Measurements from ENCODE around the gene NME3.

NME3 gene

GRCh38 chr16:1779741-1780676, 8.7 kb upstream of the NME3 start:
- DNase-seq: no peak

- no peak for DNase-seq
Observed at GRCh38 chr16:1779234-1779701, 7.9 kb upstream of the NME3 start.

- DNase-seq: no peak
Observed at GRCh38 chr16:1778200-1779179, 7.1 kb upstream of the NME3 start.

- no peak for DNase-seq
Observed at GRCh38 chr16:1777375-1778199, 6.2 kb upstream of the NME3 start.

GRCh38 chr16:1776991-1777374, 5.6 kb upstream of the NME3 start:
- DNase-seq: no peak

- no peak for DNase-seq
Observed at GRCh38 chr16:1776672-1776955, 5.3 kb upstream of the NME3 start.

- DNase-seq: no peak
Observed at GRCh38 chr16:1775846-1776671, 4.7 kb upstream of the NME3 start.

GRCh38 chr16:1775006-1775845, 3.9 kb upstream of the NME3 start:
- no peak for DNase-seq

GRCh38 chr16:1774448-1774780, 3.1 kb upstream of the NME3 start:
- no peak for DNase-seq

GRCh38 chr16:1773703-1774447, 2.5 kb upstream of the NME3 start:
- DNase-seq: no peak

- DNase-seq: peak; percentile 85
Observed at GRCh38 chr16:1772908-1773702, 1.8 kb upstream of the NME3 start, which contains the start of gene MRPS34. MRPS34 (minus strand) TSS chr16:1773134; CDS start chr16:1773119, 15 bp downstream.

GRCh38 chr16:1772362-1772907, 1.1 kb upstream of the NME3 start, which contains the start of gene EME2:
EME2 (plus strand) TSS chr16:1772810; CDS start chr16:1773228, 418 bp downstream.
- DNase-seq: peak; percentile 33

- no peak for DNase-seq
Observed at GRCh38 chr16:1771864-1772361, 570 bp upstream of the NME3 start.

- DNase-seq: peak; percentile 64
Observed at GRCh38 chr16:1770328-1771187, 785 bp downstream of the NME3 start.

GRCh38 chr16:1769402-1770300, 1.7 kb downstream of the NME3 start:
- DNase-seq: no peak

- DNase-seq: no peak
Observed at GRCh38 chr16:1768767-1769401, 2.5 kb downstream of the NME3 start.
